Measurements from ENCODE around the gene SOX15. TPM values are rescaled to one million over a fixed set of nuclear protein-coding genes. Genes with fewer than 3 reads are reported as not detected.

SOX15 gene
- total and polyA plus RNA-seq, 8 donors = 0.31 to 2.0 (median 1.9) TPM; not detected in 1

DNA sequence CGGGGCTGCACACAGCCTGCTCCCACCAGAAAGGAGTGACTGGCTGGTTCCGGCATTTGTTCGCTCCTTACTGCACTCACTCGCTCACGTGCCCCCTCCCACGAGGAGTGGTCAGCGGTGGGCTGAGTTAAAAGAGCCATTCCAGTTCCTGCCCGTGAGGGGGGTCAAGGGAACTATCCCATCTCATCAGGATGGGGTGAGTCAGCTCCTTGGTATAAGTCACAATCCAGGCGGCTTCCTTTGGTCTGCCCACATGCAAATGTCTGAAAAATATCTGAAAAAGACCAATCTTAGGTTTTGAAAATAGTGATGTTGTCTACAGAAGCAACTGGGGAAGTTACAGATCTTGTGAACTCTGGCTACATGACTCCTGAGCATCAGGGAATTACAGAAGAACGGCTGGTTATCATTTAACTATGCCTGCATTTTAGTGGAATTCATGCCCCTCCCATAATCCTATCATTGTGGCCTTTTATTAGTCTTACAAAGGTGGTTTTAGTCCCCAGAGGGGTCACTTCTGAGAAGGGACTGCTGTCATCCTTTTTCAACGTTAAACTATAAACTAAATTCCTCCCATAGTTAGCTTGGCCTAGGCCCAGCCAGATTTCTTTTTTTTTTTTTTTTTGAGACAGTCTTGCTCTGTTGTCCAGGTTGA lies 50.9 kb downstream of the SOX15 start:
- no peak for ATAC-seq
- DNase-seq = no peak
- Histone ChIP-seq H3K4me1 (no peaks in the 10 kb centered on the region), H3K4me3 (no peak overlapping the region), H3K27ac (no peak overlapping the region), H3K36me3 (no peaks in the 10 kb centered on the region), H3K9me3 (peaks cover 0 to 13% of the 10 kb centered on the region in 2 donors), H3K27me3 (no peaks in the 10 kb centered on the region)
- TF ChIP-seq, protein P1, sequence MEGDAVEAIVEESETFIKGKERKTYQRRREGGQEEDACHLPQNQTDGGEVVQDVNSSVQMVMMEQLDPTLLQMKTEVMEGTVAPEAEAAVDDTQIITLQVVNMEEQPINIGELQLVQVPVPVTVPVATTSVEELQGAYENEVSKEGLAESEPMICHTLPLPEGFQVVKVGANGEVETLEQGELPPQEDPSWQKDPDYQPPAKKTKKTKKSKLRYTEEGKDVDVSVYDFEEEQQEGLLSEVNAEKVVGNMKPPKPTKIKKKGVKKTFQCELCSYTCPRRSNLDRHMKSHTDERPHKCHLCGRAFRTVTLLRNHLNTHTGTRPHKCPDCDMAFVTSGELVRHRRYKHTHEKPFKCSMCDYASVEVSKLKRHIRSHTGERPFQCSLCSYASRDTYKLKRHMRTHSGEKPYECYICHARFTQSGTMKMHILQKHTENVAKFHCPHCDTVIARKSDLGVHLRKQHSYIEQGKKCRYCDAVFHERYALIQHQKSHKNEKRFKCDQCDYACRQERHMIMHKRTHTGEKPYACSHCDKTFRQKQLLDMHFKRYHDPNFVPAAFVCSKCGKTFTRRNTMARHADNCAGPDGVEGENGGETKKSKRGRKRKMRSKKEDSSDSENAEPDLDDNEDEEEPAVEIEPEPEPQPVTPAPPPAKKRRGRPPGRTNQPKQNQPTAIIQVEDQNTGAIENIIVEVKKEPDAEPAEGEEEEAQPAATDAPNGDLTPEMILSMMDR (IDR thresholded peaks at IDR 0.05) = no peak
- intact Hi-C loops (cut with DNase I) = no loop called here

Other genes starting within 250 kb of the SOX15 start
- gene KCTD11, start 237.9 kb downstream of the SOX15 start, total RNA-seq = 10 to 100 TPM; 10.3 to 10.7 TPM
- gene KCTD11, start 237.9 kb downstream of the SOX15 start, polyA plus RNA-seq (ENCODE audit: insufficient read length in 6 of 6) = 10 to 100 TPM in 3 of 6 donors, 1 to 10 TPM in 3; 8.3 to 13.1 (median 9.9) TPM
- gene TMEM95, start 234.9 kb downstream of the SOX15 start, total RNA-seq = not detected
- gene TMEM95, start 234.9 kb downstream of the SOX15 start, polyA plus RNA-seq (ENCODE audit: insufficient read length in 6 of 6) = not detected
- gene TNK1, start 209.0 kb downstream of the SOX15 start, total RNA-seq = 1 to 10 TPM; 6.1 to 6.4 TPM
- 1 to 10 TPM; 5.3 to 8.7 (median 6.4) TPM for gene TNK1, start 209.0 kb downstream of the SOX15 start, polyA plus RNA-seq (ENCODE audit: insufficient read length in 6 of 6)
- gene PLSCR3, start 195.6 kb downstream of the SOX15 start, total RNA-seq = 10 to 100 TPM; 42.0 to 42.7 TPM
- gene PLSCR3, start 195.6 kb downstream of the SOX15 start, polyA plus RNA-seq (ENCODE audit: insufficient read length in 6 of 6) = 10 to 100 TPM; 46.0 to 62.5 (median 57.7) TPM
- 10 to 100 TPM; 50.7 to 56.0 TPM for gene TMEM256, start 186.0 kb downstream of the SOX15 start, total RNA-seq
- 10 to 100 TPM; 70.7 to 75.7 (median 72.5) TPM for gene TMEM256, start 186.0 kb downstream of the SOX15 start, polyA plus RNA-seq (ENCODE audit: insufficient read length in 6 of 6)
- gene NLGN2, start 182.2 kb downstream of the SOX15 start, total RNA-seq = 10 to 100 TPM; 14.8 to 20.1 TPM
- 10 to 100 TPM; 25.3 to 34.4 (median 30.1) TPM for gene NLGN2, start 182.2 kb downstream of the SOX15 start, polyA plus RNA-seq (ENCODE audit: insufficient read length in 6 of 6)
- gene SPEM1, start 169.8 kb downstream of the SOX15 start, total RNA-seq = not detected
- not detected for gene SPEM1, start 169.8 kb downstream of the SOX15 start, polyA plus RNA-seq (ENCODE audit: insufficient read length in 6 of 6)
- gene SPEM2, start 164.5 kb downstream of the SOX15 start, total RNA-seq = not detected
- not detected for gene SPEM2, start 164.5 kb downstream of the SOX15 start, polyA plus RNA-seq (ENCODE audit: insufficient read length in 6 of 6)
- gene SPEM3, start 161.2 kb downstream of the SOX15 start, total RNA-seq = not detected
- gene SPEM3, start 161.2 kb downstream of the SOX15 start, polyA plus RNA-seq (ENCODE audit: insufficient read length in 6 of 6) = not detected
- 1 to 10 TPM; 7.2 to 9.6 TPM for gene TMEM102, start 154.7 kb downstream of the SOX15 start, total RNA-seq
- 1 to 10 TPM; 2.1 to 3.3 (median 2.6) TPM for gene TMEM102, start 154.7 kb downstream of the SOX15 start, polyA plus RNA-seq (ENCODE audit: insufficient read length in 6 of 6)
- 1 to 10 TPM in 1 of 2 donors, under 1 TPM in 1; 0.97 to 1.7 TPM for gene FGF11, start 150.6 kb downstream of the SOX15 start, total RNA-seq
- gene FGF11, start 150.6 kb downstream of the SOX15 start, polyA plus RNA-seq (ENCODE audit: insufficient read length in 6 of 6) = 1 to 10 TPM; 1.7 to 2.8 (median 2.3) TPM
- 10 to 100 TPM; 10.6 to 12.1 TPM for gene CHRNB1, start 145.0 kb downstream of the SOX15 start, total RNA-seq
- 10 to 100 TPM in 2 of 6 donors, 1 to 10 TPM in 4; 7.0 to 10.3 (median 9.6) TPM for gene CHRNB1, start 145.0 kb downstream of the SOX15 start, polyA plus RNA-seq (ENCODE audit: insufficient read length in 6 of 6)
- 10 to 100 TPM; 46.2 to 63.2 TPM for gene ZBTB4, start 110.5 kb downstream of the SOX15 start, total RNA-seq
- 10 to 100 TPM; 39.7 to 49.7 (median 42.8) TPM for gene ZBTB4, start 110.5 kb downstream of the SOX15 start, polyA plus RNA-seq (ENCODE audit: insufficient read length in 6 of 6)
- gene SLC35G6, start 108.6 kb downstream of the SOX15 start, total RNA-seq = not detected
- under 1 TPM; 0.17 to 0.35 (median 0.35) TPM for gene SLC35G6, start 108.6 kb downstream of the SOX15 start, polyA plus RNA-seq (ENCODE audit: insufficient read length in 6 of 6)
- gene POLR2A, start 105.7 kb downstream of the SOX15 start, total RNA-seq = 100 to 1,000 TPM in 1 of 2 donors, 10 to 100 TPM in 1; 90.8 to 116 TPM
- 100 to 1,000 TPM in 4 of 6 donors, 10 to 100 TPM in 2; 97.2 to 118 (median 109) TPM for gene POLR2A, start 105.7 kb downstream of the SOX15 start, polyA plus RNA-seq (ENCODE audit: insufficient read length in 6 of 6)
- gene TNFSF12, start 41.0 kb downstream of the SOX15 start, total RNA-seq = 10 to 100 TPM; 48.5 to 50.5 TPM
- 10 to 100 TPM; 23.6 to 30.7 (median 28.4) TPM for gene TNFSF12, start 41.0 kb downstream of the SOX15 start, polyA plus RNA-seq (ENCODE audit: insufficient read length in 6 of 6)
- gene TNFSF13, start 31.3 kb downstream of the SOX15 start, total RNA-seq = 10 to 100 TPM; 79.2 to 87.4 TPM
- gene TNFSF13, start 31.3 kb downstream of the SOX15 start, polyA plus RNA-seq (ENCODE audit: insufficient read length in 6 of 6) = 10 to 100 TPM; 13.5 to 21.9 (median 19.8) TPM
- gene SENP3, start 28.2 kb downstream of the SOX15 start, total RNA-seq = 10 to 100 TPM; 43.5 to 48.6 TPM
- 10 to 100 TPM; 61.9 to 72.5 (median 69.5) TPM for gene SENP3, start 28.2 kb downstream of the SOX15 start, polyA plus RNA-seq (ENCODE audit: insufficient read length in 6 of 6)
- 100 to 1,000 TPM; 305 to 427 TPM for gene CD68, start 10.5 kb downstream of the SOX15 start, total RNA-seq
- gene CD68, start 10.5 kb downstream of the SOX15 start, polyA plus RNA-seq (ENCODE audit: insufficient read length in 6 of 6) = 10 to 100 TPM; 23.1 to 35.7 (median 30.5) TPM
- 10 to 100 TPM; 81.4 to 87.5 TPM for gene MPDU1, start 6.2 kb downstream of the SOX15 start, total RNA-seq
- 10 to 100 TPM; 77.8 to 96.1 (median 85.8) TPM for gene MPDU1, start 6.2 kb downstream of the SOX15 start, polyA plus RNA-seq (ENCODE audit: insufficient read length in 6 of 6)
- gene FXR2, start 24.8 kb upstream of the SOX15 start, total RNA-seq = 10 to 100 TPM; 30.6 to 34.6 TPM
- gene FXR2, start 24.8 kb upstream of the SOX15 start, polyA plus RNA-seq (ENCODE audit: insufficient read length in 6 of 6) = 10 to 100 TPM; 35.9 to 47.5 (median 40.5) TPM
- 10 to 100 TPM; 59.8 to 77.3 TPM for gene SAT2, start 37.7 kb upstream of the SOX15 start, total RNA-seq
- 10 to 100 TPM; 78.2 to 95.9 (median 87.2) TPM for gene SAT2, start 37.7 kb upstream of the SOX15 start, polyA plus RNA-seq (ENCODE audit: insufficient read length in 6 of 6)
- gene SHBG, start 40.0 kb upstream of the SOX15 start, total RNA-seq = under 1 TPM in 1 of 2 donors, not detected in 1; 0.50 TPM
- 1 to 10 TPM in 5 of 6 donors, under 1 TPM in 1; 0.72 to 2.2 (median 1.3) TPM for gene SHBG, start 40.0 kb upstream of the SOX15 start, polyA plus RNA-seq (ENCODE audit: insufficient read length in 6 of 6)
- gene ATP1B2, start 60.8 kb upstream of the SOX15 start, total RNA-seq = 1 to 10 TPM in 1 of 2 donors, under 1 TPM in 1; 0.68 to 2.4 TPM
- gene ATP1B2, start 60.8 kb upstream of the SOX15 start, polyA plus RNA-seq (ENCODE audit: insufficient read length in 6 of 6) = 10 to 100 TPM; 23.2 to 31.3 (median 28.7) TPM
- 10 to 100 TPM; 50.9 to 54.3 TPM for gene TP53, start 97.4 kb upstream of the SOX15 start, total RNA-seq
- 10 to 100 TPM; 77.9 to 90.4 (median 82.3) TPM for gene TP53, start 97.4 kb upstream of the SOX15 start, polyA plus RNA-seq (ENCODE audit: insufficient read length in 6 of 6)
- 10 to 100 TPM in 1 of 2 donors, 1 to 10 TPM in 1; 9.4 to 10.6 TPM for gene WRAP53, start 98.4 kb upstream of the SOX15 start, total RNA-seq
- 10 to 100 TPM; 13.3 to 16.0 (median 14.0) TPM for gene WRAP53, start 98.4 kb upstream of the SOX15 start, polyA plus RNA-seq (ENCODE audit: insufficient read length in 6 of 6)
- gene EFNB3, start 115.1 kb upstream of the SOX15 start, total RNA-seq = 1 to 10 TPM; 1.2 to 3.1 TPM
- gene EFNB3, start 115.1 kb upstream of the SOX15 start, polyA plus RNA-seq (ENCODE audit: insufficient read length in 6 of 6) = 10 to 100 TPM; 23.4 to 34.1 (median 32.1) TPM
- 1 to 10 TPM in 1 of 2 donors, under 1 TPM in 1; 0.67 to 3.4 TPM for gene DNAH2, start 127.7 kb upstream of the SOX15 start, total RNA-seq
- 1 to 10 TPM; 1.2 to 4.5 (median 2.6) TPM for gene DNAH2, start 127.7 kb upstream of the SOX15 start, polyA plus RNA-seq (ENCODE audit: insufficient read length in 6 of 6)
- gene KDM6B, start 244.1 kb upstream of the SOX15 start, total RNA-seq = 10 to 100 TPM; 37.6 to 49.2 TPM
- gene KDM6B, start 244.1 kb upstream of the SOX15 start, polyA plus RNA-seq (ENCODE audit: insufficient read length in 6 of 6) = 10 to 100 TPM; 20.1 to 30.4 (median 24.4) TPM